SIG-M5 treated with dmso at 0.1 percent for 504 hours (cell line): ENCODE measurements around the gene PIK3R6.
"Not testable (repeated sequence)": the region's sequence is repeated elsewhere in the genome, so short reads cannot be mapped to it uniquely, and the experiment has no call there.

Experiments used
- DNase-seq: peaks from one replicate; lab custom pipeline; 2025; ENCODE audit not compliant: unreplicated experiment; lab: John Stamatoyannopoulos, UW

PIK3R6 gene

DNA sequence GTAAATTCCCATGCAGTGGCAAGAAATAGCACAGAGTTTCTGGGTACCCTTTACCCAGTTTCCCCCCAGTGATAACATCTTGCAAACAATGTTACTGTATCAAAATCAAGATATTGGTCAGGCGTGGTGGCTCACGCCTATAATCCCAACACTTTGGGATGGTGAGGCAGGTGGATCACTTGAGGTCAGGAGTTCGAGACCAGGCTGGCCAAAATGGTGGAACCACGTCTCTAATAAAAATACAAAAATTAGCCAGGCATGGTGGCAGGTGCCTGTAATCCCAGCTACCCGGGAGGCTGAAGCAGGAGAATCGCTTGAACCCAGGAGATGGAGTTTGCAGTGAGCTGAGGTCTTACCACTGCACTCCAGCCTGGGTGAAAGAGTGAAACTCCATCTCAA lies 11.3 kb downstream of the PIK3R6 start:
- not testable (repeated sequence) for DNase-seq

DNA sequence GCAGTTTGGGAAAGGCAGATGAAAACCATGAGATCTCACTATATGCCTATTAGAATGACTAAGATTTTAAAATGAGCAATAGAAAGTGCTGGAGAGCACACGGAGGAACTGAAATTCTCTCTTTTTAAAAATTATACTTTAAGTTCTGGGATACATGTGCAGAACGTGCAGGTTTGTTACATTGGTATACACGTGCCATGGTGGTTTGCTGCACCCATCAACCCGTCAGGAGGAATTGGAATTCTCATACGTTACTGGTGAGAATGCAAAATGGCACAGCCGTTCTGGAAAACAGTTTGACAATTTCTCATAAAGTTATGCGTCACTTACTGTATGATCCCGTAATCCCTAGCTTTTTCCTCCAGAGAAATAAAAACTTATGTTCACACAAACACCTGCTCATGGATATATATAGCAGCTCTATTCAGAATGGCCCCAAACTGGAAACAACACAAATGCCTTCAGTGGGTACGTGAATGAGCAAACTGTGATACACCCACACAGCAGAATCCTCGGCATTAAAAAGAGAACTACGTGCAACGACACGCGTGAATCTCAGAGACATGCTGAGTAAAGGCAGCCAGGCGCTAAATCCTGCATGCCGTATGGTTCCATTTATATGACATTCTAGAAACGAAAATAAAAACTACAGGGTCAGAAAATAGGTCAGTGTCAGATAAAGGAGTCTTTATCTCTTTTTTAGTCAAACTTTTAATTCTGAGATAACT lies 11.8 kb downstream of the PIK3R6 start:
- DNase-seq: no peak

DNA sequence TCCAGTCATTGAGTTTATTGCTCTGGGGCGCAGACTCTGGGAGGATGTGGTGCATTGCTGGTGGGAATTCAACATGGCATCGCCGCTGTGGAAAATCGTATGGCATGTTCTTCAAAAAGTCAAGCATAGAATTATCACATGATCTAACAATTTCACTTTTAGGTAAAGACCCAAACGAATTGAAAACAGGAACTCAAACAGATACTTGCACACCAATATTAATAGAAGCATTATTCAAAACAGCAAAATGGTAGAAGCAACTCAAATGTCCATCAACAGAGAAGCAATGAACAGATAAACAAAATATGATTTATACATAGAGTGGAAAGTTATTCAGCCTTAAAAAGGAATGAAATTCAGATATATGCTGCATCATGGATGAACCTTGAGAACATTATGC lies 15.9 kb downstream of the PIK3R6 start:
- DNase-seq: no peak

DNA sequence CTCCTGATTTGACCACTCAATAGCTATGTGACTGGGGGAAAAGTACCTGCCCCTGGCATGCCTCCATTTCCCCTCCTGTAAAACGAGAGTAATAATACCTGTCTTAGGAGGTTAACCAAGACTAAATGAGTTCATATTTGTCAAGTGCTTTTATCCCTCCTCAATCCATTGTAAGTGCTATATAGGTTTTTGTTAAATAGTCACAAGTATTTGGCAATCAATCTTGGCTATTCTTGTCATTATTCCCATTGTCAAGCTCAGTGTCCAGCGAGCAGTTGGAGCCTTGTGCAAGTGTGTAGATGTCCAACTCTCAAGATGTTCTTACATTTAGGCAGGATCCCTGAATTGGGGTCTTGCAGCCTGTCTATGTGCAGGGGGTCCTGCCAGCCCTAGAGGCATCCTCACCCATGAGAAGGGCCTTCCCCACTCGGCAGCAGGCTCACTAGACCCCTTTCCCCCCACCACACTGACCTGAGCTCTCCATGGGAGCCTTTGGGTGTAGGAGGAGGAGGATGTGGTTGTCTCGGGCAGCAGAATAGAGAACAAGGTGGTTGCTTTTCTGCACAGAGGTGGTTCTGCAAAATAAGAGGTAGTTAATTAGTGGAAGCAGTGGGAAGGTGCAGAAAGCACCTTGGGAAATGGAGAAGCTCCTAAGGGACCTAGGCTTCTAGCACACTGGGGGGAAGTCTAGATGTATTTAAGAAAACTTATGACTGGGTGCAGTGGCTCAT lies 18.0 kb downstream of the PIK3R6 start:
- no peak for DNase-seq

DNA sequence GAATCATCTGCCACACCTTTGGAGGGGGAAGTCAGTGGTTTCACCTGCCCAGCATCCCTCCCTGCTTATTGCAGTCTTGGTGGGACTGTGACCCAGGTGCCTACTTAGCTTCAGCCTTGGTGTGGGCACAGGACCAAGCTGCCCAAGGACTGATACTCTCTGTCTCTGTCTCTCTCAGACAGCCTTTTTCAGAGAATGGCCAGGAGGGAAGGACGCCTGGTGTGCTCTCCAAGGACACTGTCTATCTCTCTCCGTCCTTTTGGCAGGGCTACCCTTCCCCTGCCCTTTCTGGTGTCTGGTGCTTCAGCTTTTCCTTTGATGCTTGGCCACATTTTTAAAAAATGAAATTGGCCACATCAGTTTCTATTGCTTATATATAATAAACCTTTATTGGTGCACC lies 19.6 kb downstream of the PIK3R6 start:
- no peak for DNase-seq

DNA sequence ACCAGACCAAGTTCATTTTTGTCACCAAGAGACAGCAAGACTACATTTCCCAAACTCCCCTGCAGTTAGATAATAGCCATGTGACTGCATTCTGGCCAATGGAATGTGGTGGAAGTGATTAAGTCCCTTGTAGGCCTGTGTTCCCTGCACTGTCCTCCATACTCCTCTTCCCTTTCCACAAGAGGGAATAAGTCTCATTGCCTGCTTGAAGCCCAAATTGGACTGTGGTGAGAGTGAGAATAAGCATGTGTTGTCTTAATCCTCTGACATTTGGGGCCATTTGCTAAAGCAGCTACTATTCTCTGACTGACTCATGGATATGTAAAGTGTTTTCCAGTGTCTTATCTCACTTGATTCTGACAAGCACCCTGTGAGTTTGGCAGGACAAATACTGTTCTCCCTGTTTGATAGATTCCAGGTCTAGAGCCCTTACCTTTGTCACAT lies 20.7 kb downstream of the PIK3R6 start:
- DNase-seq: peak; percentile 8

DNA sequence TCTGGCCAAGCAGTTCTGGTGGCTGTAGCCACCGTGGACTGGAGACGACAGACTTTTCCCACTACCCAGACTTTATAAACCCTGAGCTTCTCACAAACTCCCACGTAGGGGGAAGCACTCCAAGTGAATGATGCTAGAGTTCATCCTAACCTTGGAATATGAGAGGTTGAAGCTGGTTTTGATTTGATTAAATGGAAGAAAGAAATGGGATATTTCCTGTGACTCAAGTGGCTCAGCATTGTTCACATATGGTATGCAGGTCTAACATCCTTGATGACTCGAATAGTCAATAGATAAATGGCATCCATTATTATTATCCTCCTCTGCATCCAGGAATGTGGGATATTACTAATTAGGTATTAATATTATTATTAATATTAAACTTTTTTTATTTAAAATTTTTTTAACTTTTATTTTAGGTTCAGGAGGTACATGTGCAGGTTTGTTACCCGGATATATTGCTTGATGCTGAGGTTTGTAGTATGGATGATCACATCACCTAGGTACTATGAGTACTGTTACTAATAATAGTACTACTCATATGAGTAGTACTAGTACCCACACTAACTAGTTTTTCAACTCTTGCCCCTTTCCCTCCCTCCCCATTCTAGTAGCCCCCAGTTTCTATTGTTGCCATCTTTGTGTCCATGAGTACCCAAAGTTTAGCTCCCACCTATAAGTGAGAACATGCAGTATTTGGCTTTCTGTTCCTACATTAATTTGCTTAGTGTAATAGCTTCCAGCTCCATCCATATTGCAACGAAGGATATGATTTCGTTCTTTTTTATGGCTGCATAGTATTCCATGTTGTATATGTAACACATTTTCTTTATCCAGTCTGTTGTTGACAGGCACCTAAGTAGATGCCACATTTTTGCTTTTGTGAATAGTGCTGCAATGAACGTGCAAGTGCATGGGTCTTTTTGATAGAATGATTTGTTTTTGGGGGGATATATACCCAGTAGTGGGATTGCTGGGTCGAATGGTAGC lies 22.9 kb downstream of the PIK3R6 start:
- DNase-seq: no peak

DNA sequence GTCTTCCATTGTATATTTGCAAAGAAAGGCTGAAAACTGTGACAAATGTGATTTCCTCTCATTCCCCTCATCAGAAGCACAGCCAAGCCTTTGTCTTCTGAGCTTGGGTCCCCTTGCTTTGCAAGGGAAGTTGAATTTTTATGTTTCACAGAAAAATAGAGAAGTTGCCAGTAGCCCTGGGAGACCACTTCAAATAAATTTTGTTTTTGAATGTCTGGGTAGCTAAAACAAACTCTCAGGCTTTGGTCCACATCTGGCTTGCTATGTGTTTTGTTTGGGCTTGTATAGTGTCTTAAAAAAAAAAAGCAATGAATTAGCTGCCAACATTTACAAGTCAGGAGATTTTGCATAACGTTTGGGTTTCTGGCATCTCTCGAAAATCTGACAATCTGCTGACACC lies 24.1 kb downstream of the PIK3R6 start:
- no peak for DNase-seq

DNA sequence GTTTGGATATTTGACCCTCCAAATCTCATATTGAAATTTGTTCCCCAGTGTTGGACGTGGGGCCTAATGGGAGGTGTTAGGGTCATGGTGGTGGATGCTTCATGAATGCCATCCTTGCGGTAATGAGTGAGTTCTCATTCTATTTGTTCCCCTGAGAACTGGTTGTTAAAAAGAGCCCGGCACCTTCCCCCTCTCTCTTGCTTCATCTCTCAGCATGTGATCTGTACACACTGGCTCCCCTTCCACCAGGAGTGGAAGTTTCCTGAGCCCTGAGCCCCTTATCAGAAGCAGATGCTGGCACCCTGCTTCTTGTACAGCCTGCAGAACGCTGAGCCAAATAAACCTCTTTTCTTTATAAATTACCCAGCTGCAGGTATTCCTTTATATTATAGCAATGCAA lies 25.6 kb downstream of the PIK3R6 start:
- DNase-seq: no peak

DNA sequence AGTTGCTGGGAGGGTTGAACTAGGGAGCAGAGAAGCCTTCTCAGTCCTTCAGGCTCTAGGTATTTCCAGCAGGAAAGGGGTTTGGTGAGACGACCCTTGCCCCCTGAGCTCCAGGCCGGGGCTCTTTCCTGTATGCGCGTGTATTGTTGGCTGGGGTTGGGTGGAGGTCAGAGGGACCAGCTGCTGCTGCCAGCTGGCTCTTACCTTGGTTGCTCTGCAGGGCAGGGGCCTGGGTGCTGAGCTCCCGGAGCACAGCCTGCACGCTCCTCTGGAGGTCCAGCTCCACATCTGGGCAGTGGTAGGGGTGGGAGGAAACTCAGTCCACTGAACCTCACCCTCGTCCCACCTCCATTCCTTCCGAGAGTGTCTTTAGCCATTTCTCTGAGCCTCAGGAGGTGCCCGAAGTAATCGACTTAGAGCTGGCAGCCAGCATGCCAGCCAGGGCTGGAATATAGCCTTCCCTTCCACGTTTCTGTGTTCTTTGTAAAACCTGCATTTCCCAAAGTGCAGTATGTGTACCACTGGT lies 28.0 kb downstream of the PIK3R6 start:
- DNase-seq: no peak

DNA sequence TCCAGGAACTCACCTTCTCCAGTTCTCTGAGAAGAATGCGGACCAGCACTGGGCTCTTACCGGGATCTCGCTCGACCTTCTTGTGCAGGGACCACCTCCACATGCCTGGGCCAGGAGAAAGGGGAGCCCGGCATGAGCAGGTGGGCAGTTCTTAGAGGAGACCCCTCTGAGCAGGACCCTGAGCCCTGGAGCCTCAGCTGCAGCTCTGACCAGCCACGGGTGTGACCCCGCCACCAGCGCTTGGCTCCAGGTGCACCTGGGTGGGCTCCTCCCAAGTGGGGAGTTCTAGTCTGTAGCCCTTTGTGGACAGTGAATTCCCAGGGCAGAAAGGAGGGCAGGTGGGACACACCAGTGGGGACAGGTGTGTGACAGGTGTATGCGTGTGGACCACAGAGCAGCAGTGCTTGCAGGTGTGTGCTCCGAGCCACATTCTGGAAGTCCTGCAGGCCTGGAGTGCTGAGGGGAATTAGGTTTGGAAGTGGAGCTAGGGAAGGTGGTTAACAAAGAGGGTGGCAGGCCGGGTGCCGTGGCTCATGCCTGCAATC lies 28.9 kb downstream of the PIK3R6 start:
- DNase-seq: no peak

DNA sequence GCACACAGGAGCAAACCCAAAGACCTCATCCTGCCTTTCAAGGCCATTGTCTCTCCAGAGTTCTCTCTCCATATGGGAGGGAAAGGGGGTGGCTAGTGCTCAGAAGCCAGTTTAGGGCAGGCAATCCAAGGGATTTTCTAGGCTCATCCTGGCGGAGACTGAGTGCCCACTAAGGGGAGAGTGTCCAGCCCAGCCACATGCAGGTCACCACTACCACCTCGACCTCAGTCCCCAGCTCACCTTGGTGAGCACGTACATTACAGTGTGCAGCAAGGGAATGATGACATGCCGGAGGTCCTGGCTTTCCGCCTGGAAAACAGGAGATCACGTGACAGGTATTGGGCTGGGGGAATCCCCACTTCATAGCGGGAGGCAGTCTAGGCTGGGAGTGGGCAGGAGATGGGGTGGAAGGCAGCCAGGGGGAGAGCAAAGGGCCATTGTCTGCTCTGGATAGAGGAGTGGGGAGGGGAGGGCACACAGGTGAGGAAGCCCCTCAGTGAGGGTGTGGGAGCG lies 29.9 kb downstream of the PIK3R6 start:
- no peak for DNase-seq

DNA sequence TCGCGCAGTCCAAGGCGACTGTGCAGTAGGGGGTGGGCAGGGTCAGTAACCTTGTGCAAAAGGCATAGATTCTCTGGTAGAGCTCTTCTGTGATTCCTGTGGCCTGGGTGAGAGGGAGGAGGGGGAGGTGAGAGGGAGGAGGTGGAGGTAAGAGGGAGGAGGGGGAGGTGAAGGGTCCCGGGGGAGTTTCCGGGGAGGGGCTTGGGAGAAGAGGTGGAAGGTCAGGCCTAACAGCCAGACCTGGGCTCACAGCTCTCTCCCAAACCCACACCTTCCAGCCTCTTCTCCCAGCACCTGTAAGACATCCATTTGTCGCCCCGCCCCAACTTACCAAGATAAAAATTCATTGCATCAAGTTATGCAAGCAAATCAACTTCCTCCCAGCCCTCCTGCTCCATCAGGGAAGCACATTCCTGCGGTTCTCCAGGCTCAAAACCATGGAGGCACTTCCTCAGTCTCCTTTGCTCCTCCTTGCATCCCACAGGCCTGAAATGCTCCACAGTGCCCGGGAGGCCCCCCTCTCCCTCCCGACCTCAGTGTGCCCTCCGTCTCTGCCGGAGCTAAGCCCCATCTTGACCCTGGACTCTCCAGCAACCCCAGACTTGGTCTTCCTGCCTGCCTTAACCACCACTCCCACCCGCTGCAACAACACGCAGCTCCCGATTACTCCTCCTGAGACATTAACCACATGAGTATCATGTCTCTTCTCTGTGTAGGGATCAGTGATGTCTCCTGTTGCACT lies 30.5 kb downstream of the PIK3R6 start:
- no peak for DNase-seq

DNA sequence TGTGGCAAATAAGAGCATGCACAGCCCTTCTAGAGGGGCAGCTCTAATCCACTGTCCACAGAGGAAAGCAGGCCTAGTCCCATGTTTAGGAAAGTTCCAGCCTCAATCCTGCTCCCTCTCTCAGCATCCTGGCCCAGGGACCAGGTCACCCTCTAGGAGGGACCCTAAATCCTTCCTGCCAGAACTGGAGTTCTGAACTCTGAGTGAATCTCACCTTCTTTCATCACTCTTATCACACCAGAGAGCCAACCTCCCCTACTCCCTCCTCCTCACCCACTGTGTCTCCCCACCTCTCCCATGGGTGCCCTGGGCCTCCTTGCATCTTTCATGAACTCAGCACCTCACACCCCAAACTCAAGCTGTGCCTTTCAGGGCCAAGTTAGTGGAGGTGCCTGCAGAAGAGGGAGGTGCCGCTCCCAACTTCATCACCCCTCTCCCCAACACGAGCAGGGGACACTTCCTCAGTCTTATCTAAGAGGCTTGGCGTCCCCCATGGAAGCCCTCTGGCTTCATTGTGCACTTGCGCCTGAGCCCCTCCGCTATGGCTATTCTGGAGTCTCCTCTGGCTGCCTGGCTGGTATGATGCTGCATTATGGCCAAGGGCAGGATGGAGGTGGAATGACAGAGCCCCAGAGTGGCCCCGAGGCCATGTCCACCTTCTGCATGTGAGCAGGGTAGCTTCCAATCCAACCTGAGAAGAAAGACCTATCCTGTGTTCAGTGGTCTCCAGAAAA lies 31.7 kb downstream of the PIK3R6 start:
- DNase-seq: no peak

DNA sequence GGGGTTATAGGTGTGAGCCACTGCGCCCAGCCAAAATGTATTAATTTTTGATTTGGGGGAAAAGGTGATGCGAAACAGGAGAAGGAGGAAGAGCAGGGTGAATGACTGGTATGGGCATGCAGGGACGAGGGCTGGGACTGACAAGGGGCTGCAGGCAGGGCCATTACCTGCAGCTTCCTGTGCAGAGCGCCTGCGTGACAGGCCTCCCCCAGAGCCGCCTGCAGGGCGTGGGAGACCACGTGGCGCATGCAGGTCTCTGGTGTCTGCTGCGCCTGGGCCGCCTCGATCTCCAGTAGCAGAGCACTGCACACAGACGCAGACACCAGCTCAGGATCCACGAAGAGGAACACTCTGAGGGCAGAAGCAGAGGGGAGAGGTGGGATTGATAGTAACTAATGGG lies 32.4 kb downstream of the PIK3R6 start:
- no peak for DNase-seq

DNA sequence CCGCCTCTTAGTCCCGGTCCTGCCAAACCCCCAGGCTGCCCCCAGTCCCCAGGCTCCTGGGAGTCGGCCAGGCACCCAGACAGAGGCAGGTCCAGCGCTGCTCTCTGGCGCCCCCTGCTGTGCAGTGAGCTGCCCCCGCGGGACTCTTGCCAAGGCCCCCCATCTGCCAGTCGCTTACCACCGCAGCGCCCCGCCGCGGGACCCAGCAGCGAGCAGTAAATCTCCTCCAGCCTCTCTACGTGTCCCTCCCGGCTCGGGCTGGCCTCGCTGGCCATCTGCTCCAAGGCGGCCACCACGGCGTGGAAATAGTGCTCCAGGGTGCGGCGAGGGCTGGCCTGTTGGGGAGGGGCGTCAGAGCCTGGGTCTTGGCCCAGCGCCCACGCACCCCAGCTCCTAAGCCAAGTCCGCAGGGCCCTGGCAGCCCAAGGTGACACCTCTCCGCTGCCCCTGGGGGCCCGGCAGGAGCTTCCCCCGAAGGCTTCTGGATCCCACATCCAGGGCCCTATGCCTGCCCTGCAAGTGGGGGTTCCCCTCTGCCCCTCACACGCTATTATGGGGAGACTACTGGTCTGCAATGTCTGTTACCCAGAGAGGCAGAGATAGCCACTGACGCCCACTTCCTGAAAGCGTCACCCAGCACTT lies 34.6 kb downstream of the PIK3R6 start:
- DNase-seq: no peak

DNA sequence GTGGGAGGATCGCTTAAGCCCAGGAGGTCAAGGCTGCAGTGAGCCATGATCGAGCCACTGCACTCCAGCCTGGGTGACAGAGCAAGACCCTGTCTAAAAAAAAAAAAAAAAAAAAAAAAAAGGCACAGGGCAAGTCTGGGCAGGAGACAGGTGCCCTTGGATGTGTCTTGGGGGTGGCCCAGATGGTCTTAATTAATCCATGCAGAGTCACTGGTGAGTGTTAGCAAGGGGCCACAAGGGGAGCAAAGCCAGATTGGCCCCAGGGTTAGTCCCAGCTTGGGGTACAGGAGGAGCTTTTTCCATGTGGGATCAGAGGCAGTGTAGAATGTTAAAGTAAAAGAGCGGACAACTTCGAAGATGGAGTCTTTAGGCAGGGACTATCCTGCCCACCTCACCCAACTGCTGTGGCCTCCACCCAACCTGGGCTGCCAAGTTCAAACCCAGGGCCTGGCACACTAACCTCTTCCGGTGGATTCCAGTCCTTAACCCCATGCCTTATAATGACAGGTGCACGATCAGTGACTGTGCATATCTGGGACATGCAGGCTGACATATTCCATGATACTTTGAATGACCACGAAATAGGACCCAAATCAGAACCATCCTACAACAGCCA lies 36.1 kb downstream of the PIK3R6 start:
- no peak for DNase-seq

DNA sequence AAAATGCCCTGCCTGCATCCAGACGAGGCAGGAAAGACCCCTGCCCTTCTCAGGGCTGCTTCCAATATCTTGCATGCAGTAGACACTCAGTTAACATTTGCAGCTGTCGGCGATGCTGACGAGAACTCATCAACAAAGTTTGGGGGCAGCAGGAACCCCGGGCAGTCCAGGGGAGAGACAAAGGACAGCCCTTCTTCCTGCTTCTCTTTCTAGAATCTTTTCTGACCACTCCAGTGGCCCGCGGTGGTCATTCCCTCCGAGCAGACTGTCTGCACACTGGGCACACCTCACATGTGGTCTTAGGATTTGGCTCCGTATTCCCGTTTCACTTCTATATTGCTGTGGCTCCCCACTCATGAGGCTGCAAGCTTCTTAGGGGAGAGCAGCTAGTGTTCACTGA lies 37.3 kb downstream of the PIK3R6 start:
- no peak for DNase-seq
